ENCODE results near the gene IPO5.

DNA sequence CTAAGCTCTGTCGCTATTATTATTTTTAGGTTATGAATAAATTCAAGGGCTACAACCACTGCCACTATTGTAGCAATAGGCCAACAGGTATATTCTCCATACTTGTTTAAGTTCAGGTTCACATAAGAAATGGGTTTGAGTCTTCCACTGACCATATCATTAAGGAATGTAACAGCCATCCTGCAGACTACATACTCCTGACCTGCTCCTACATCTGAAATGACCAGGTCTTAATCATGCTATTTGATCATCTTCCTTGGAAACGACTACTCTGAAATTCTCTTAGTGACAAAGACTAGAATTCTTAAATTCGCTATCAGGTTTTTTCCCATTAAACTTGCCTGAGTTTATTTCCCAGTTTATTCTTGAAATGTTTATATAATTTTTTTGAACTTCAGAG is 66.8 kb downstream of the IPO5 start:
- no peak for TF ChIP-seq CTCF (IDR thresholded peaks at IDR 0.05)
- TF ChIP-seq POLR2A (IDR thresholded peaks at IDR 0.05): no peak
